HepG2 (cell line): ENCODE data around the gene IL4I1. TPM values are rescaled to one million over a fixed set of nuclear protein-coding genes. Genes with fewer than 3 reads are reported as not detected.

Source experiments
- MXD3 ChIP-seq: IDR thresholded peaks from 2 replicates; pipeline ENCODE4 v1.6.1; 2016; ENCODE audit warnings: mild to moderate bottlenecking, missing biosample characterization, missing genetic modification reagents
- PCBP1 ChIP-seq: fragments of 200-400 bp; formaldehyde crosslinking; IDR thresholded peaks from 2 replicates; pipeline ENCODE4 v1.6.1; 2017; ENCODE audit warnings: mild to moderate bottlenecking, low read depth, low read length, borderline replicate concordance
- RERE ChIP-seq: IDR thresholded peaks from 2 replicates; pipeline ENCODE4 v1.6.1; 2016; ENCODE audit warnings: low read depth, missing genetic modification reagents, missing compliant biosample characterization
- TFDP2 ChIP-seq: sonication (generic); formaldehyde crosslinking; IDR thresholded peaks from 2 replicates; pipeline ENCODE4 v1.4.0; 2020; ENCODE audit warnings: missing genetic modification reagents
- THAP7 ChIP-seq: sonication (generic); formaldehyde crosslinking; IDR thresholded peaks from 2 replicates; pipeline ENCODE4 v1.8.1; 2023; ENCODE audit warnings: mild to moderate bottlenecking, missing genetic modification reagents
- ZNF274 ChIP-seq: sonication (generic); formaldehyde crosslinking; IDR thresholded peaks from 2 replicates; pipeline ENCODE4 v1.5.1; 2020; ENCODE audit warnings: mild to moderate bottlenecking, missing genetic modification reagents
- ZNF556 ChIP-seq: sonication (generic); formaldehyde crosslinking; IDR thresholded peaks from 2 replicates; pipeline ENCODE4 v1.4.0; 2020; ENCODE audit warnings: mild to moderate bottlenecking, missing genetic modification reagents, borderline replicate concordance
- ZNF574 ChIP-seq: sonication (generic); formaldehyde crosslinking; IDR thresholded peaks from 2 replicates; pipeline ENCODE4 v1.4.0; 2020; ENCODE audit warnings: missing genetic modification reagents
- polyA plus RNA-seq, 8 experiments: library from polyadenylated mRNA; depleted of rRNA in 3 of 8; stranded (reverse) in 7 of 8; unstranded in 1 of 8; fragments of >200 nt; fragmentation: Illumina TruSeq in 4 of 8; extraction: Trizol in 4 of 8; gene quantifications; 2 replicates each; pipeline versions ENCODE4 v1.2.1 to v1.2.3, GENCODE V29; 2011 to 2016; ENCODE audit warnings: low read depth in 4 of 8, missing spikeins in 1 of 8, mixed read lengths in 1 of 8; ENCODE audit not compliant: insufficient read depth in 1 of 8
- total RNA-seq, 5 experiments: library from RNA; depleted of rRNA; stranded (reverse); fragments of >200 nt; fragmentation: Illumina TruSeq; extraction: Trizol; gene quantifications; 2 replicates each; pipeline ENCODE4 v1.2.3, GENCODE V29; 2016; ENCODE audit warnings: low read depth in 1 of 5

The IL4I1 gene
- total and polyA plus RNA-seq, 2 of the 13 experiments (the other 11 are each of a cell fraction or from before 2014, with no cell fraction given): not detected

- TF ChIP-seq RERE (no peak), PCBP1 (no peak), ZNF556 (peak; percentile 72; the same call in 1 of the 2 replicates), MXD3 (CRISPR knock-in tag) (peak; percentile 36; the same call in 1 of the 2 replicates), ZNF574 (peak; percentile 61), THAP7 (CRISPR knock-in tag) (peak; percentile 93), ZNF274 (peak; percentile 82; the same call in 1 of the 2 replicates), TFDP2 (CRISPR knock-in tag) (peak; percentile 86)
These were observed 29.5 kb downstream of the IL4I1 start, which contains the start of gene PNKP (continued) for GRCh38 chr19:49866933-49867782.
